ENCODE data around the gene CABLES1. TPM values are rescaled to one million over a fixed set of nuclear protein-coding genes. Genes with fewer than 3 reads are reported as not detected.

CABLES1 gene
- total and polyA plus RNA-seq, 2 of the 4 experiments (the other 2 are of a cell fraction) = 4.7 to 5.7 TPM

DNA sequence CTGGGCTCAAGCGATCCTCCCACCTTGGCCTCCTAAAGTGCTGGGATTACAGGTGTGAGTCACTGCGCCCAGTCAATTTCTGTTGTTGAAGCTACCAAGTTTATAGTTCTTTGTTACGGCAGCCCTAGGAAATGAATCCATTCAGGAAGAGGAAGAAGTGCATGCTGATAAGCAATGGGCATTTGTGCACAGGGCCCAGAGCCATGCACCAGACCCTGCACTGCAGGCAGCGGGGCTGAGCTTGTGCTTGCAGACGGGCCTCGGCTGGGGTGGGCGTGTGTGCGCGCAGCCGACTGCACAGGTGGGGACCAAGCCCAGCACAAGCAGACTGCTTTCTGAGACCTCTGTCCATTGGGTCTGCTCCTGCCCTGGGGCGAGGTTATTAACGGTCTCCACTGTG is 144.6 kb downstream of the CABLES1 start:
- BruUV-seq (replicated peaks) = no TSS peak
- in situ Hi-C loops (cut with MboI; ENCODE audit: low sequenced_read_pairs) = no loop called here
- Histone ChIP-seq H2BK20ac (ENCODE audit: low read depth, low read length) (no peak overlapping the region), H3K56ac (ENCODE audit: extremely low read depth, insufficient read depth, low read length) (no peak overlapping the region), H4K8ac (ENCODE audit: low read depth in 2 of 2, low read length in 2 of 2) (no peak overlapping the region), H3K79me1 (ENCODE audit: low read depth in 1 of 2, low read length in 2 of 2) (no peaks in the 10 kb centered on the region), H3K27ac (ENCODE audit: insufficient read depth, low read length) (no peak overlapping the region), H3K4me3 (ENCODE audit: insufficient read depth, low read depth, low read length) (no peak overlapping the region), H4K5ac (ENCODE audit: low read depth, low read length) (no peak overlapping the region), H2BK15ac (ENCODE audit: low read depth, low read length) (no peak overlapping the region), H3K14ac (replicated peaks; ENCODE audit: low read depth, low read length) (no peak overlapping the region), H3K23ac (ENCODE audit: low read depth, low read length) (no peak overlapping the region), H4K91ac (ENCODE audit: insufficient read depth, low read depth, low read length) (no peak overlapping the region), H2AK9ac (replicated peaks; ENCODE audit: low read depth, low read length, poor library complexity) (no peak overlapping the region), H3K9me3 (ENCODE audit: control insufficient read depth, insufficient read depth, low read length) (peaks cover 8% of the 10 kb centered on the region), H2AK5ac (ENCODE audit: low read depth, low read length) (no peak overlapping the region), H3K4me2 (ENCODE audit: low read depth, low read length) (no peak overlapping the region), H3K27me3 (ENCODE audit: control insufficient read depth, insufficient read depth, low read length) (no peaks in the 10 kb centered on the region), H4K20me1 (ENCODE audit: insufficient read depth, low read length) (no peaks in the 10 kb centered on the region), H3K9me1 (ENCODE audit: insufficient read depth, low read length) (peaks cover 11% of the 10 kb centered on the region; the same call in 1 of the 2 replicates), H3K18ac (ENCODE audit: low read depth, low read length) (no peak overlapping the region), H3K9ac (ENCODE audit: low read depth, low read length) (no peak overlapping the region), H2AFZ (replicated peaks; ENCODE audit: low read length, poor library complexity) (no peak overlapping the region), H3K4ac (ENCODE audit: low read depth, low read length) (no peak overlapping the region), H3K36me3 (ENCODE audit: control insufficient read depth, insufficient read depth, low read length) (no peaks in the 10 kb centered on the region), H3K4me1 (ENCODE audit: control insufficient read depth, insufficient read depth, low read length) (peaks cover 10% of the 10 kb centered on the region), H2BK5ac (ENCODE audit: low read depth, low read length, poor library complexity, severe bottlenecking) (no peak overlapping the region), H2BK120ac (ENCODE audit: low read depth, low read length) (no peak overlapping the region)
- ATAC-seq (ENCODE audit: low read depth) (no peak), DNase-seq (no peak)
- ChIA-PET CTCF (no interaction called here), POLR2A (ENCODE audit: unreplicated experiment) (no interaction called here)
- intact Hi-C loops (cut with micrococcal nuclease) = no loop called here
- dilution Hi-C loops (cut with HindIII; ENCODE audit: low sequenced_read_pairs, unreplicated experiment) = no loop called here
- WGBS, 2 experiments (ENCODE audit: extremely low coverage in 2 of 2, insufficient read length in 1 of 2) = 100% methylated on average over 3 of the region's 12 CpGs; no CpG with 5 or more reads in 1 of the 2 experiments
- TF ChIP-seq RFX5 (IDR thresholded peaks at IDR 0.05; ENCODE audit: low read depth, low read length) (no peak), FOS (IDR thresholded peaks at IDR 0.05; ENCODE audit: low read depth, low read length) (no peak), RCOR1 (IDR thresholded peaks at IDR 0.05; ENCODE audit: insufficient replicate concordance, low read length) (no peak), CHD1 (IDR thresholded peaks at IDR 0.05; ENCODE audit: low read depth, low read length) (no peak), NFE2L2 (IDR thresholded peaks at IDR 0.05; ENCODE audit: low read depth, low read length) (no peak), MAFK (IDR thresholded peaks at IDR 0.05; ENCODE audit: low read depth, low read length) (no peak), RAD21 (IDR thresholded peaks at IDR 0.05; ENCODE audit: low read length) (no peak), BHLHE40 (IDR thresholded peaks at IDR 0.05; ENCODE audit: low read depth, low read length) (no peak), MAZ (IDR thresholded peaks at IDR 0.05; ENCODE audit: borderline replicate concordance, low read depth, low read length) (no peak), SMC3 (IDR thresholded peaks at IDR 0.05; ENCODE audit: low read depth, low read length) (no peak), CEBPB (IDR thresholded peaks at IDR 0.05; ENCODE audit: low read depth, low read length) (no peak), POLR2A (IDR thresholded peaks at IDR 0.05; ENCODE audit: low read depth, low read length) (no peak), MXI1 (IDR thresholded peaks at IDR 0.05; ENCODE audit: borderline replicate concordance, low read depth, low read length) (no peak)
- TF ChIP-seq, protein P1, sequence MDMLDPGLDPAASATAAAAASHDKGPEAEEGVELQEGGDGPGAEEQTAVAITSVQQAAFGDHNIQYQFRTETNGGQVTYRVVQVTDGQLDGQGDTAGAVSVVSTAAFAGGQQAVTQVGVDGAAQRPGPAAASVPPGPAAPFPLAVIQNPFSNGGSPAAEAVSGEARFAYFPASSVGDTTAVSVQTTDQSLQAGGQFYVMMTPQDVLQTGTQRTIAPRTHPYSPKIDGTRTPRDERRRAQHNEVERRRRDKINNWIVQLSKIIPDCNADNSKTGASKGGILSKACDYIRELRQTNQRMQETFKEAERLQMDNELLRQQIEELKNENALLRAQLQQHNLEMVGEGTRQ (IDR thresholded peaks at IDR 0.05; ENCODE audit: low read depth, low read length) = no peak
- TF ChIP-seq, protein P2, sequence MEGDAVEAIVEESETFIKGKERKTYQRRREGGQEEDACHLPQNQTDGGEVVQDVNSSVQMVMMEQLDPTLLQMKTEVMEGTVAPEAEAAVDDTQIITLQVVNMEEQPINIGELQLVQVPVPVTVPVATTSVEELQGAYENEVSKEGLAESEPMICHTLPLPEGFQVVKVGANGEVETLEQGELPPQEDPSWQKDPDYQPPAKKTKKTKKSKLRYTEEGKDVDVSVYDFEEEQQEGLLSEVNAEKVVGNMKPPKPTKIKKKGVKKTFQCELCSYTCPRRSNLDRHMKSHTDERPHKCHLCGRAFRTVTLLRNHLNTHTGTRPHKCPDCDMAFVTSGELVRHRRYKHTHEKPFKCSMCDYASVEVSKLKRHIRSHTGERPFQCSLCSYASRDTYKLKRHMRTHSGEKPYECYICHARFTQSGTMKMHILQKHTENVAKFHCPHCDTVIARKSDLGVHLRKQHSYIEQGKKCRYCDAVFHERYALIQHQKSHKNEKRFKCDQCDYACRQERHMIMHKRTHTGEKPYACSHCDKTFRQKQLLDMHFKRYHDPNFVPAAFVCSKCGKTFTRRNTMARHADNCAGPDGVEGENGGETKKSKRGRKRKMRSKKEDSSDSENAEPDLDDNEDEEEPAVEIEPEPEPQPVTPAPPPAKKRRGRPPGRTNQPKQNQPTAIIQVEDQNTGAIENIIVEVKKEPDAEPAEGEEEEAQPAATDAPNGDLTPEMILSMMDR (conservative IDR thresholded peaks at IDR 0.05; ENCODE audit: low read depth, low read length) = no peak
- TF ChIP-seq, protein P3, sequence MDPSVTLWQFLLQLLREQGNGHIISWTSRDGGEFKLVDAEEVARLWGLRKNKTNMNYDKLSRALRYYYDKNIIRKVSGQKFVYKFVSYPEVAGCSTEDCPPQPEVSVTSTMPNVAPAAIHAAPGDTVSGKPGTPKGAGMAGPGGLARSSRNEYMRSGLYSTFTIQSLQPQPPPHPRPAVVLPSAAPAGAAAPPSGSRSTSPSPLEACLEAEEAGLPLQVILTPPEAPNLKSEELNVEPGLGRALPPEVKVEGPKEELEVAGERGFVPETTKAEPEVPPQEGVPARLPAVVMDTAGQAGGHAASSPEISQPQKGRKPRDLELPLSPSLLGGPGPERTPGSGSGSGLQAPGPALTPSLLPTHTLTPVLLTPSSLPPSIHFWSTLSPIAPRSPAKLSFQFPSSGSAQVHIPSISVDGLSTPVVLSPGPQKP (IDR thresholded peaks at IDR 0.05; ENCODE audit: borderline replicate concordance, low read depth, low read length) = no peak
